Heart left ventricle (tissue), 16 donors: ENCODE data around the gene KIRREL3. TPM values are rescaled to one million over a fixed set of nuclear protein-coding genes. Genes with fewer than 3 reads are reported as not detected.

Experiments
- ATAC-seq, 4 donors: fragments of 200-7000 bp; cut with Tn5 transposase; one replicate each; pipeline ENCODE4 v1.9.1; 2020 to 2022; ENCODE audit warnings: moderate library complexity in 4 of 4, mild to moderate bottlenecking in 3 of 4, moderate number of reproducible peaks in 1 of 4
- DNase-seq, 5 donors: peaks; one replicate each; pipeline ENCODE4 v3.0.0-alpha.2; 2020
- H3K27ac ChIP-seq, 12 donors: fragments of 200-600 bp; sonication (generic) in 4 of 12; one replicate each; pipeline versions ENCODE4 v1.5.0 to v1.8.0; 2016 to 2022; ENCODE audit warnings: mild to moderate bottlenecking in 2 of 12
- H3K27me3 ChIP-seq, 9 donors: fragments of 200-600 bp; sonication (generic) in 2 of 9; one replicate each; pipeline versions ENCODE4 v1.5.1 to v1.8.0; 2016 to 2022; ENCODE audit warnings: mild to moderate bottlenecking in 3 of 9
- H3K36me3 ChIP-seq, 9 donors: fragments of 200-600 bp; sonication (generic) in 2 of 9; one replicate each; pipeline versions ENCODE4 v1.5.0 to v1.8.0; 2018 to 2022; ENCODE audit warnings: mild to moderate bottlenecking in 2 of 9
- H3K4me1 ChIP-seq, 12 donors: fragments of 200-600 bp; sonication (generic) in 4 of 12; one replicate each; pipeline versions ENCODE4 v1.5.0 to v1.8.0; 2016 to 2022; ENCODE audit warnings: mild to moderate bottlenecking in 3 of 12
- H3K4me3 ChIP-seq, 12 donors: fragments of 200-600 bp; sonication (generic) in 4 of 12; one replicate each; pipeline versions ENCODE4 v1.5.0 to v1.8.0; 2017 to 2022; ENCODE audit warnings: mild to moderate bottlenecking in 9 of 12, moderate library complexity in 4 of 12
- H3K9me3 ChIP-seq, 12 donors: fragments of 200-600 bp; sonication (generic) in 4 of 12; one replicate each; pipeline versions ENCODE4 v1.5.0 to v1.8.0; 2016 to 2022; ENCODE audit warnings: mild to moderate bottlenecking in 1 of 12
- CTCF ChIP-seq, 12 donors: fragments of 200-600 bp; sonication (generic) in 4 of 12; IDR thresholded peaks; one replicate each; pipeline versions ENCODE4 v1.5.0 to v1.8.0; 2018 to 2022; ENCODE audit warnings: antibody characterized with exemption in 12 of 12, mild to moderate bottlenecking in 5 of 12
- POLR2A ChIP-seq, 2 donors: fragments of 450-650 bp; IDR thresholded peaks; one replicate each; pipeline ENCODE4 v1.6.1; 2017; ENCODE audit warnings: antibody characterized with exemption in 2 of 2, mild to moderate bottlenecking in 2 of 2, moderate library complexity in 2 of 2
- WGBS, 4 donors: extraction: QIAGEN DNeasy Blood & Tissue Kit in 2 of 4; methylation state at CpG; one replicate each; pipeline versions ENCODE4 v1.1.5 to v1.1.7; 2013 to 2018; 5-methylcytosine and 5-hydroxymethylcytosine counted together
- intact Hi-C, 10 donors: fragments of 100-400 bp; cut with DNase I; formaldehyde crosslinking; loops; one replicate each; pipeline versions ENCODE4 v1.11.1 to v1.14.2; 2022
- polyA plus RNA-seq, 2 donors: library from polyadenylated mRNA; stranded (reverse); fragments of 200-250 nt; gene quantifications; one replicate each; pipeline ENCODE4 v1.2.3, GENCODE V29; 2013
- total RNA-seq, 9 donors: library from RNA; depleted of rRNA in 2 of 9; stranded (reverse); fragments of >200 nt in 2 of 9; fragmentation: NEBNext Ultra II Directional in 3 of 9; extraction: Animal tissue kit (Norgen Biotek cat#: 25700) in 3 of 9; gene quantifications; one replicate each; pipeline versions ENCODE4 v1.1.0 to v1.2.4, GENCODE V29; 2016 to 2023
- donor health status: ischemic (EF 13 %, LVEDD 7.1; RV severe dilation, severe dysfunction).
- donor health status: healthy with polysubstance abuse.
- donor health status: DM: no; HTN: yes; CAD: no.
- donor health status: DM: no; HTN: no; CAD: no.
- donor health status: ischemic (EF 25% LVEDD 6.9; RV normal size, moderate dysfunction).
- donor health status: ischemic (EF 25% LVEDD 5.7; RV mildly dilated, moderate dysfunction).
- donor health status: healthy.
- donor health status: DM: yes; HTN: yes; CAD: no.
- donor health status: ischemic (EF 35%, LVEDD 5.7; RV mildly dilated, moderate dysfunction).
- donor health status: nonischemic (EF 11% LVEDD 7.7; RV severe dilation, severe dysfunction).
- donor health status: DM: yes; HTN: yes; CAD: no.
- donor health status: PGD.
- donor health status: ischemic (EF 29% LVEDD 5.4; RV normal size, mild dysfunction).
- donor health status: nonischemic (EF 23%, LVEDD 6.1; RV moderate dilation, normal function).

Gene KIRREL3
- total and polyA plus RNA-seq, 11 donors = 0.08 to 1.3 (median 0.27) TPM

- H3K4me1 ChIP-seq = no peaks in the 10 kb centered on the region
- 71 to 80% (median 78%) methylated on average over 6 of the region's 6 CpGs for WGBS, 4 donors
- no peak overlapping the region for H3K27ac ChIP-seq
- H3K27me3 ChIP-seq = peaks cover 0 to 8% (median 0%) of the 10 kb centered on the region in 9 donors
- DNase-seq (no peak), ATAC-seq (no peak)
- intact Hi-C loops = no loop called here
- TF ChIP-seq CTCF (IDR thresholded peaks at IDR 0.05) = no peak
- no peak for TF ChIP-seq POLR2A (IDR thresholded peaks at IDR 0.05)
- H3K36me3 ChIP-seq = no peaks in the 10 kb centered on the region
- H3K4me3 ChIP-seq = no peak overlapping the region
- H3K9me3 ChIP-seq = no peaks in the 10 kb centered on the region
Observed at GRCh38 chr11:126533560-126533959, 467.0 kb downstream of the KIRREL3 start.

DNA sequence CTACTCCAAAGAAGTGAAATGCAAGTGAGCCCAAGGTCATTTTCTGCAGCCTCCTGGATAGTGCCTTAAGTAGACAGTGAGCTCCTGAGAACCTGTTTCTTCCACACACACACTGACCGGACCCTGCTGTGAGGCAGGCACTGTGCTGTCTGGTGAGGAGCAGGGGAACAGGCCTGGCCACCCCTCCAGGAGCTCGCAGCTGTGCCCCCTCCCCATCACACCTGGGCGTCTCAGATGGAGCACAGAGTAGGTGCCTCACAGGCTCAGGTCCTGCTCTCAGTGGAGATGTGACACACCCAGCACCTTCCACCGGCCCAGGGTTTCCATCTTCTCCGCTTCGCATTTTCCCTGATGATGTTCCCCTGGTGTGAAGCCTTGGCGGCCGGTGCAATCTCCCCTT lies 470.2 kb downstream of the KIRREL3 start:
- peaks cover 0 to 14% (median 0%) of the 10 kb centered on the region in 9 donors for H3K27me3 ChIP-seq
- no peak for DNase-seq
- no peak overlapping the region for H3K27ac ChIP-seq
- no peak overlapping the region for H3K4me3 ChIP-seq
- WGBS, 4 donors = 79 to 88% (median 84%) methylated on average over 8 of the region's 8 CpGs
- no peak for TF ChIP-seq POLR2A (IDR thresholded peaks at IDR 0.05)
- TF ChIP-seq CTCF (IDR thresholded peaks at IDR 0.05) = no peak
- ATAC-seq = no peak
- no peaks in the 10 kb centered on the region for H3K4me1 ChIP-seq
- intact Hi-C loops = no loop called here
- H3K9me3 ChIP-seq = no peaks in the 10 kb centered on the region
- no peaks in the 10 kb centered on the region for H3K36me3 ChIP-seq

DNA sequence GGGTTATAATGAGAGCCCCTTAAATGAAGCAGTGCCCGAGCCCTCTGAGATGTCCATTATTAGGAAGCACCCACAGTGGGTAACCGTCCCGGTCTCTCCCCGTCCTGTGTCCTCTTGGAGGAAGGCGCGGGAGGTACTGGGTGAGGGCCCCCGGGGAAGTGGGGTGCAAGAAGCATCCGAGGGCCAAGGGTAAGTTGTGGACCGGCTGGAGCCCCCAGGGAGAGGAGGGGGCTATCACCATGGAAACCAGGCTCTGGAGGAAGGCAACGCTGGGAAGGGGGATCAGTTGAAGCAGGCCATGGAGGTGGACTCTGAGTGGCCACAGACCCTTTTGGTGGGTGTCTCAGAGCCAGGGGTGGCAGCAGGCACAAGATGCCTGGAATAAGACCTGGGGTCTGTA lies 471.5 kb downstream of the KIRREL3 start:
- WGBS, 4 donors = 61 to 76% (median 70%) methylated on average over 10 of the region's 10 CpGs
- intact Hi-C loops = no loop called here
- DNase-seq = no peak
- TF ChIP-seq CTCF (IDR thresholded peaks at IDR 0.05) (no peak), POLR2A (IDR thresholded peaks at IDR 0.05) (no peak)
- Histone ChIP-seq H3K4me1 (no peaks in the 10 kb centered on the region), H3K36me3 (no peaks in the 10 kb centered on the region), H3K27me3 (peaks cover 0 to 14% (median 0%) of the 10 kb centered on the region in 9 donors), H3K4me3 (no peak overlapping the region), H3K27ac (no peak overlapping the region), H3K9me3 (no peaks in the 10 kb centered on the region)
- ATAC-seq = no peak

- Histone ChIP-seq H3K4me1 (no peaks in the 10 kb centered on the region), H3K9me3 (no peaks in the 10 kb centered on the region), H3K27ac (no peak overlapping the region), H3K36me3 (no peaks in the 10 kb centered on the region), H3K27me3 (peaks cover 0 to 14% (median 0%) of the 10 kb centered on the region in 9 donors), H3K4me3 (no peak overlapping the region)
- 56 to 81% (median 64%) methylated on average over 3 to 5 of the region's 5 CpGs for WGBS, 4 donors
- ATAC-seq (no peak), DNase-seq (no peak)
- TF ChIP-seq POLR2A (IDR thresholded peaks at IDR 0.05) = no peak
- TF ChIP-seq CTCF (IDR thresholded peaks at IDR 0.05) = no peak
- intact Hi-C loops = no loop called here
Observed at GRCh38 chr11:126528075-126528474, 472.5 kb downstream of the KIRREL3 start.
